GM12864 (cell line): Measurements from ENCODE around the gene MGMT.
A peak's percentile ranks its signal among the peaks of the same experiment; 100 is the strongest.

Source experiments
- DNase-seq: peaks from one replicate; pipeline ENCODE4 v3.0.0-alpha.2; 2011; ENCODE audit warnings: low read depth
- H3K4me3 ChIP-seq: 2 replicates; pipeline ENCODE4 v1.5.1; 2011; ENCODE audit warnings: mild to moderate bottlenecking, low read depth, low read length, control low read depth
- TF ChIP-seq, protein P1 (sequence below): IDR thresholded peaks from 2 replicates; pipeline ENCODE4 v1.5.1; 2011; ENCODE audit warnings: low read depth, mild to moderate bottlenecking, moderate library complexity, low read length, control low read depth, inconsistent platforms; ENCODE audit errors: missing control alignments

Gene MGMT

DNA sequence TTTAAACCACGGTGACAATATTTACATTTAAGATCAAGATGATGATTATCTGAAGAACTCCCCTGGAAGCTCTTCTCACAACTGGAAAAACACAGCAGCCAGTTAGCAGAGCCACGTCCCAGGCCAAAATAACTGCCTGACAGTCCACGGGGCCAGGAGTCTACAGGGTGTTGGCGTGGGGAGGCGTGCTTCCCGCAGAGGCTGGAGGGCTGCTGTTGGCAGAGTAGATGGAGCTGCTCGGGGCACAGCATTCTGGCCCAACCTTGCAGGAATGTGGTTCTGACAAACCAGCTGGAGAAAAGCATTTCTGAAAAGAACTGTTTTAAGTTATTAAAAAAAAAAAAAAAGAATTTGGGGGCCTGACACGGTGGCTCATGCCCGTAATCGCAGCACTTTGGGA, 319.2 kb downstream of the MGMT start:
- DNase-seq = no peak
- no peak overlapping the region for H3K4me3 ChIP-seq
- TF ChIP-seq, protein P1, sequence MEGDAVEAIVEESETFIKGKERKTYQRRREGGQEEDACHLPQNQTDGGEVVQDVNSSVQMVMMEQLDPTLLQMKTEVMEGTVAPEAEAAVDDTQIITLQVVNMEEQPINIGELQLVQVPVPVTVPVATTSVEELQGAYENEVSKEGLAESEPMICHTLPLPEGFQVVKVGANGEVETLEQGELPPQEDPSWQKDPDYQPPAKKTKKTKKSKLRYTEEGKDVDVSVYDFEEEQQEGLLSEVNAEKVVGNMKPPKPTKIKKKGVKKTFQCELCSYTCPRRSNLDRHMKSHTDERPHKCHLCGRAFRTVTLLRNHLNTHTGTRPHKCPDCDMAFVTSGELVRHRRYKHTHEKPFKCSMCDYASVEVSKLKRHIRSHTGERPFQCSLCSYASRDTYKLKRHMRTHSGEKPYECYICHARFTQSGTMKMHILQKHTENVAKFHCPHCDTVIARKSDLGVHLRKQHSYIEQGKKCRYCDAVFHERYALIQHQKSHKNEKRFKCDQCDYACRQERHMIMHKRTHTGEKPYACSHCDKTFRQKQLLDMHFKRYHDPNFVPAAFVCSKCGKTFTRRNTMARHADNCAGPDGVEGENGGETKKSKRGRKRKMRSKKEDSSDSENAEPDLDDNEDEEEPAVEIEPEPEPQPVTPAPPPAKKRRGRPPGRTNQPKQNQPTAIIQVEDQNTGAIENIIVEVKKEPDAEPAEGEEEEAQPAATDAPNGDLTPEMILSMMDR = no peak

DNA sequence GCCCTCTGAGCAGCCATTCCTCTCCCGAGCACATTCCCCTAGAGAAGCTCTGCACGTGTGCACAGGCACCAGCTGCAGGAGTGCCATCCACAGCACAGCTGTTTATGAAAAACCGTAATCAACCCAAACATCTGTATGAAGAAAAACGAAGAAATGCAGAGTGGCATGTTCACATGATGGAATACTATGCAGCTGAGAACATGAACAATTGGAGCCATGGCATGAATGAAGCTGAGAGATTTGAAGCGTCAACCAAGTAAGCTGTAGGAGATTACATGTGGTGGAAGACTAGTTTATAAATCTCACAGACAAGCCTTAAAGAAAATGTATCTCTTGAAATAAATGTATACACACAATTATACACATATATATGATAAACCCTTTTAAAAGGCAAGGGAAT, 320.5 kb downstream of the MGMT start:
- TF ChIP-seq, protein P1 = no peak
- no peak overlapping the region for H3K4me3 ChIP-seq
- no peak for DNase-seq

DNA sequence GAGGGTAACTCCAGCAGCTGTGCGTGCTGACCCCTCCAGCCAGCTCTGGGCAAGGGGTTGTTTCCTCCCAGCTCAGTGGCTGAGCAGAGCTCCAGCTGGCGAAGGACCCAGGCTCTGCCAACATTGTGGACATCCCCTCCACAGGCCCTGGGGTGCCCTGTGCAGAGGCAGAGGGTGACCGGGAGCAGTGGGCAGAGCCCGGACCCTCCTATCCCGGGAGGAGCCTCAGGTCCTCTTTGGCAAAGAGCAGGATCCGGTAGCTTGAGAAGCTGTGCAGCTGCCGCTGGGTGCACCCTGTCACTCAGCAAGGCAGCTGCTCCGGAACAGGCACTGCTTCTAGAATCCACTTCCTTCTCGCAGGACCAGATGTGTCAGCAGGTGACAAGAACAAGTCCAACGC, 321.2 kb downstream of the MGMT start:
- no peak overlapping the region for H3K4me3 ChIP-seq
- no peak for DNase-seq
- TF ChIP-seq, protein P1 = no peak

DNA sequence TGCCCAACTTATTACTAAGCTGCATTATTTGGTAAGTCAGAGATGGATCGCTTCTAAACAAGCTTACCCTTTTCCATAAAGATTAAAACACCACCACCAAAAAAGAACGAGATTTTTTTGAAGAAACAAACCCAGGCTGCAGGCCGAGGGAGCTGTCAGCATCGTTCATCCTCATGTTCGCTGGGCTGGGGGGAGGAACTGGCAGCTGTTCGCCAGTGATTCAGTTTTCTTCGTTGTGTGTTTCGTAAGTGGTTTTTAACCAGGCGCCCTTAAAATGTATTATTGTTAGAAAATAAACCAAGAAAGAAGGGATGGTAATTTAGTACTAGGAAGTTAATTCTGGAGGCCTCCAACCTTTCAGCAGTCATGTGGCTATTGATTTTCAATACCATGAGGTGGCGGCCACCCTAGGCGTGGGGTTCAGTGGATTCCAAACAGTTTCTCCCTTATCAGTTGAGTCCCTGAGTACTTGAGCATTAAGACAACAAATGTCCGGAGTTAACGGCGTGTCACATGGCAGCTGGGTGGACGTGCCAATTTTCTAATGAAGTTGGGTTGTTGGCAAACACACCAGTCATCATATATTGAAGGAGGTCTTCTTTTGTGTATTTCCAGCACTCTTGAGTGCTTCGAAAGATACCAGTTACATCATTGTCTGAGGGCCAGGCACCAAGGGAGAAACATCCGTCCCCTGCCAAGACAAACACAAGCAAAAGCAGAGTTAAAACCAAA, 323.8 kb downstream of the MGMT start:
- TF ChIP-seq, protein P1 = no peak
- no peak for DNase-seq

DNA sequence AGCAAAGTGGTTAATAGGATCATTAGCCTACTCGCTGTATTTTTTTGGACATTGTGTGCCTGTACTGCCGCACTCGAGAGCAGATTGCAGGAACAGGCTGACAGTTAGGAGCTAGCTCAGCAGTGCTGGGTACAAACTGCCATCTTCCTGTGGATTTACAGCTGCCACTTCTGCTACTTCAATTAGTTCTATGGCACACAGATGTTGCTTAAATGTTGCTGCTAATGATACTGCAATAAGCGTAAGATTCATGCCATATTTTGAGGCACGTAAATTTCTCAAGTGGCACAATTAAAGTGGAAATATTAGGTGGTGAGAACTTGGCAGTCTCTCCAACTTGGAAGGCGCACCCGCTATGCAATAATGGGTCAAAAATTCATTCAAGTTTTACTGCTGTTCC, 325.1 kb downstream of the MGMT start:
- TF ChIP-seq, protein P1 = no peak
- no peak for DNase-seq
- H3K4me3 ChIP-seq = no peak overlapping the region

More for the DNA sequence above, 323.8 kb downstream of the MGMT start:
- no peak overlapping the region for H3K4me3 ChIP-seq

DNA sequence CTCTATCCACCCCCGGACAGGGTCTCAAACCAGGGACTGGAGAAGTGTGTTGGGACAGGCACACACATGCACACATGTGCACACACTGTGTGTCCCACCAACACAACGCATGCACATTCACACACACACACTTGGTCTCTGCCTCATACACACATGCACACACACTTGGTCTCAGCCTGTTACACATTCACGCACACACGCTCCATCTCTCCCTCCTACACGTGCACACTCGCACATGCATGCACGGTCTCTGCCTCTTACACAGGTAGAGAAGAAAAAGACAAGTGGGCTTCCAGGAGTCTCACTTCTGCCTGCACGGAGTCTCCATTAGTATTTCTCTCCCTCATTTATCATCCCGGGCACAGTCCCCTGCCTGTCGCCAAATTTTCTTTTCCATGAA, 325.8 kb downstream of the MGMT start:
- TF ChIP-seq, protein P1 = no peak
- H3K4me3 ChIP-seq = no peak overlapping the region
- peak; percentile 8 for DNase-seq

DNA sequence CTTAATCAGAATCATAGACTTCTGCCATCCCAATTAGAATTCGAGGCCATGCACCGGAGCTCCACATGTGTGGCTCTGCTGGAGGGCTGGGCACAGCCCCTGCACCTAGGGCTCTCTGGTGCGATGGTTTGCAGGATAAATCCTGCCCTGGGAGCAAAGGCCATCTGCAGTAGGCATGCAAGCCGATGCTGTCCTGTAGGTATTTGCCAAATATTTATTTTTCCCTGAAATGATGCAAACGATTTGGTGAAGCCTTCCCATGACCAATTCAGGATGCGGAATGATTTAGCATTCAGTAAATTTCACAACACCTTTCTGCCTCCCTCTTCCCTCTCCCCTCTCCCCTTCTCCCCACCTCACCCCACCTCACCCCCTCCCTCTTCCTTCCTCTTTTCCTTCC, 326.4 kb downstream of the MGMT start:
- TF ChIP-seq, protein P1 = no peak
- H3K4me3 ChIP-seq = no peak overlapping the region
- DNase-seq = no peak
